Activated T-helper 17 cell treated with anti-CD3 and anti-CD28 coated beads, Interleukin-2, amount 50 U/mL, for 72 hours (primary cell): ENCODE measurements around the gene NEURL4. TPM values are rescaled to one million over a fixed set of nuclear protein-coding genes. Genes with fewer than 3 reads are reported as not detected.
A peak's percentile ranks its signal among the peaks of the same experiment; 100 is the strongest.
"Not testable (repeated sequence)": the region's sequence is repeated elsewhere in the genome, so short reads cannot be mapped to it uniquely, and the experiment has no call there.

Experiments used
- ATAC-seq: fragments of 150-1000 bp; cut with Tn5 transposase; replicated peaks from 2 replicates; pipeline ENCODE4 v1.10.0; 2021; ENCODE audit warnings: mild to moderate bottlenecking, moderate library complexity
- H3K27ac Mint-ChIP-seq: one replicate; pipeline ENCODE4 v1.8.0; 2022; ENCODE audit warnings: mixed read lengths
- H3K27me3 Mint-ChIP-seq: one replicate; pipeline ENCODE4 v1.8.0; 2022; ENCODE audit warnings: mixed read lengths
- H3K36me3 Mint-ChIP-seq: one replicate; pipeline ENCODE4 v1.8.0; 2022; ENCODE audit warnings: low read depth, mild to moderate bottlenecking, mixed read lengths
- H3K4me1 Mint-ChIP-seq: one replicate; pipeline ENCODE4 v1.8.0; 2022; ENCODE audit warnings: mixed read lengths
- H3K4me3 Mint-ChIP-seq: one replicate; pipeline ENCODE4 v1.8.0; 2022; ENCODE audit warnings: mild to moderate bottlenecking, mixed read lengths
- H3K9me3 Mint-ChIP-seq: one replicate; pipeline ENCODE4 v1.8.0; 2022; ENCODE audit warnings: mixed read lengths
- total RNA-seq, 2 donors: library from RNA; stranded (reverse); gene quantifications; one replicate each; pipeline ENCODE4 v1.2.3, GENCODE V29; 2022

NEURL4 gene
- total RNA-seq, 2 donors from 2014 or later = 22.9 to 33.0 TPM

- Mint-ChIP-seq H3K27ac (peak overlapping the region; percentile 93), H3K27me3 (no peaks in the 10 kb centered on the region)
- peak; percentile 59 for ATAC-seq
Observed at GRCh38 chr17:7354262-7354843, 25.2 kb upstream of the NEURL4 start.

GRCh38 chr17:7352910-7353635 is 23.9 kb upstream of the NEURL4 start:
- Mint-ChIP-seq H3K9me3 (no peaks in the 10 kb centered on the region), H3K27me3 (no peaks in the 10 kb centered on the region), H3K4me3 (peak overlapping the region; percentile 88), H3K36me3 (peaks cover 65% of the 10 kb centered on the region), H3K4me1 (peaks cover 17% of the 10 kb centered on the region), H3K27ac (peak overlapping the region; percentile 93)
- no peak for ATAC-seq

More at GRCh38 chr17:7354262-7354843, 25.2 kb upstream of the NEURL4 start:
- Mint-ChIP-seq H3K4me3 (peak overlapping the region; percentile 88), H3K36me3 (peaks cover 52% of the 10 kb centered on the region), H3K9me3 (no peaks in the 10 kb centered on the region), H3K4me1 (peaks cover 6% of the 10 kb centered on the region)

- peak overlapping the region; percentile 93 for H3K27ac Mint-ChIP-seq
- no peak for ATAC-seq
- H3K36me3 Mint-ChIP-seq = peaks cover 70% of the 10 kb centered on the region
- peak overlapping the region; percentile 88 for H3K4me3 Mint-ChIP-seq
- no peaks in the 10 kb centered on the region for H3K27me3 Mint-ChIP-seq
- H3K9me3 Mint-ChIP-seq = no peaks in the 10 kb centered on the region
- H3K4me1 Mint-ChIP-seq = peaks cover 20% of the 10 kb centered on the region
Observed at GRCh38 chr17:7352503-7352889, 23.4 kb upstream of the NEURL4 start.

GRCh38 chr17:7351665-7352502 is 22.7 kb upstream of the NEURL4 start, which contains the start of gene KCTD11:
TSS of gene KCTD11 (plus strand) at chr17:7352162.
- peaks cover 20% of the 10 kb centered on the region for H3K4me1 Mint-ChIP-seq
- H3K4me3 Mint-ChIP-seq = peak within 1 kb of the TSS; percentile 88
- no peaks in the 10 kb centered on the region for H3K9me3 Mint-ChIP-seq
- ATAC-seq = peak; percentile 72
- H3K27ac Mint-ChIP-seq = peak within 1 kb of the TSS; percentile 93
- no peaks in the 10 kb centered on the region for H3K27me3 Mint-ChIP-seq
- H3K36me3 Mint-ChIP-seq = peaks cover 76% of the 10 kb centered on the region

- Mint-ChIP-seq H3K27ac (peak overlapping the region; percentile 87), H3K9me3 (no peaks in the 10 kb centered on the region), H3K4me1 (peaks cover 19% of the 10 kb centered on the region), H3K27me3 (no peaks in the 10 kb centered on the region), H3K4me3 (peak overlapping the region; percentile 88), H3K36me3 (peaks cover 97% of the 10 kb centered on the region)
- ATAC-seq = peak; percentile 11
Observed at GRCh38 chr17:7348478-7349242, 19.5 kb upstream of the NEURL4 start.

- Mint-ChIP-seq H3K36me3 (peaks cover 97% of the 10 kb centered on the region), H3K9me3 (no peaks in the 10 kb centered on the region)
Observed at GRCh38 chr17:7347630-7348477, 18.7 kb upstream of the NEURL4 start.

GRCh38 chr17:7346761-7347614 is 17.9 kb upstream of the NEURL4 start:
- no peak overlapping the region for H3K4me3 Mint-ChIP-seq
- ATAC-seq = no peak
- no peaks in the 10 kb centered on the region for H3K27me3 Mint-ChIP-seq
- H3K27ac Mint-ChIP-seq = peak overlapping the region; percentile 87
- H3K36me3 Mint-ChIP-seq = peaks cover 97% of the 10 kb centered on the region
- peaks cover 19% of the 10 kb centered on the region for H3K4me1 Mint-ChIP-seq
- H3K9me3 Mint-ChIP-seq = no peaks in the 10 kb centered on the region

More at GRCh38 chr17:7347630-7348477, 18.7 kb upstream of the NEURL4 start:
- ATAC-seq = no peak
- H3K4me1 Mint-ChIP-seq = peaks cover 19% of the 10 kb centered on the region
- no peaks in the 10 kb centered on the region for H3K27me3 Mint-ChIP-seq
- peak overlapping the region; percentile 88 for H3K4me3 Mint-ChIP-seq
- H3K27ac Mint-ChIP-seq = peak overlapping the region; percentile 87

- no peaks in the 10 kb centered on the region for H3K9me3 Mint-ChIP-seq
- no peak for ATAC-seq
- H3K36me3 Mint-ChIP-seq = peaks cover 100% of the 10 kb centered on the region
- H3K4me1 Mint-ChIP-seq = peaks cover 21% of the 10 kb centered on the region
- H3K27ac Mint-ChIP-seq = no peak overlapping the region
- H3K27me3 Mint-ChIP-seq = no peaks in the 10 kb centered on the region
- H3K4me3 Mint-ChIP-seq = no peak overlapping the region
Observed at GRCh38 chr17:7343250-7343649, 14.1 kb upstream of the NEURL4 start.

GRCh38 chr17:7341842-7342241 is 12.7 kb upstream of the NEURL4 start:
- Mint-ChIP-seq H3K4me1 (peaks cover 20% of the 10 kb centered on the region), H3K36me3 (peaks cover 100% of the 10 kb centered on the region), H3K27ac (peak overlapping the region; percentile 54), H3K27me3 (no peaks in the 10 kb centered on the region), H3K9me3 (no peaks in the 10 kb centered on the region), H3K4me3 (no peak overlapping the region)
- no peak for ATAC-seq

- ATAC-seq = no peak
- peaks cover 30% of the 10 kb centered on the region for H3K4me1 Mint-ChIP-seq
- peak overlapping the region; percentile 99 for H3K4me3 Mint-ChIP-seq
- H3K9me3 Mint-ChIP-seq = no peaks in the 10 kb centered on the region
- H3K36me3 Mint-ChIP-seq = peaks cover 92% of the 10 kb centered on the region
- peak overlapping the region; percentile 59 for H3K27ac Mint-ChIP-seq
- no peaks in the 10 kb centered on the region for H3K27me3 Mint-ChIP-seq
Observed at GRCh38 chr17:7340179-7340578, 11.0 kb upstream of the NEURL4 start.

- H3K27me3 Mint-ChIP-seq, H3K9me3 Mint-ChIP-seq, ATAC-seq: not testable (repeated sequence)
- peaks cover 29% of the 10 kb centered on the region for H3K4me1 Mint-ChIP-seq
- peaks cover 66% of the 10 kb centered on the region for H3K36me3 Mint-ChIP-seq
- H3K4me3 Mint-ChIP-seq = peak overlapping the region; percentile 99
- peak overlapping the region; percentile 93 for H3K27ac Mint-ChIP-seq
Observed at GRCh38 chr17:7337600-7337999, 8.5 kb upstream of the NEURL4 start.

- peaks cover 55% of the 10 kb centered on the region for H3K36me3 Mint-ChIP-seq
- peaks cover 32% of the 10 kb centered on the region for H3K4me1 Mint-ChIP-seq
- H3K9me3 Mint-ChIP-seq = no peaks in the 10 kb centered on the region
- peak within 1 kb of the TSS; percentile 99 for H3K4me3 Mint-ChIP-seq
- peak; percentile 97 for ATAC-seq
- H3K27ac Mint-ChIP-seq = peak within 1 kb of the TSS; percentile 93
- no peaks in the 10 kb centered on the region for H3K27me3 Mint-ChIP-seq
Observed at GRCh38 chr17:7336240-7337175, 7.4 kb upstream of the NEURL4 start, which contains the start of gene ACAP1. TSS of gene ACAP1 (plus strand) at chr17:7336529. CDS start at chr17:7336735, 206 bp downstream.
